ENCODE measurements around the gene HYKK.

- TF ChIP-seq ZNF302 (CRISPR knock-in tag; IDR thresholded peaks at IDR 0.05), result no peak
- no peak for TF ChIP-seq CTCF (IDR thresholded peaks at IDR 0.05)
- TF ChIP-seq JUNB (IDR thresholded peaks at IDR 0.05), result no peak
- TF ChIP-seq POLR2A (IDR thresholded peaks at IDR 0.05; ENCODE audit: low read length), result no peak
- no peak for TF ChIP-seq REST (IDR thresholded peaks at IDR 0.05)
Measured at GRCh38 chr15:78537266-78537905, 30.0 kb downstream of the HYKK start.
